Spleen (tissue), 7 donors: ENCODE measurements around the gene CACNA1C.

ENCODE experiments used
- POLR2A ChIP-seq, 3 donors: fragments of 450-650 bp; IDR thresholded peaks; one replicate each; pipeline ENCODE4 v1.5.1; 2017; ENCODE audit warnings: antibody characterized with exemption in 3 of 3, mild to moderate bottlenecking in 1 of 3
- POLR2AphosphoS5 ChIP-seq, 3 donors: sonication (generic); formaldehyde crosslinking; IDR thresholded peaks; one replicate each; pipeline ENCODE4 v1.5.1; 2017; ENCODE audit warnings: antibody characterized with exemption in 3 of 3
- TF ChIP-seq, protein P1 (sequence below), 11 experiments: fragments of 200-600 bp in 7 of 11; fragments of 450-650 bp in 4 of 11; sonication (generic) in 4 of 11; IDR thresholded peaks in 8 of 11; conservative IDR thresholded peaks in 3 of 11; 1 replicate in 7 of 11; 2 replicates in 4 of 11; pipeline versions ENCODE4 v1.4.0 to v1.8.0; 2016 to 2021; ENCODE audit warnings: antibody characterized with exemption in 11 of 11, inconsistent platforms in 4 of 11, mild to moderate bottlenecking in 1 of 11
- donor health status: DM: no; HTN: no; CAD: no; lungs with moderate emphysema.
- donor health status: DM: no; HTN: no; CAD: no.
- donor health status: DM: no; HTN: no; CAD: no.

DNA sequence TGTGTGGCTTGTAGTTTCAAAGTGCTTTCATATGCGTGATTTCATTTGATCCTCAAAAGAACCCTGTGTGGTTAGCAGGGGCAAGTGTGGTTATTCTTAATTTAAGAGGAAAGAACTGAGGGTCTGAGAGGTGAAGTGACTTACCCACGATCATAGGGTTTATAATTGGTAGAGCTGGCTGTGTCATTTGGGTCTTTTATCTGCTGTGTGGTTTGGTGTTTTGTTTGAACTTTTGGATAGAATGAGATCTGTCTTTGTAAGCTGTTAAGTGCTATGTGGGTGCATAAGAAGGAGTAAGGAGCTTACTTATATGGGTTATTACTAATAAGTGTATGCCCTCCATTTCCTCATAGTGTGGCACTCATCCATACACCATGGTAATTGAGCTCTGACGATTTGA, 190.0 kb downstream of the CACNA1C start:
- TF ChIP-seq, protein P1, sequence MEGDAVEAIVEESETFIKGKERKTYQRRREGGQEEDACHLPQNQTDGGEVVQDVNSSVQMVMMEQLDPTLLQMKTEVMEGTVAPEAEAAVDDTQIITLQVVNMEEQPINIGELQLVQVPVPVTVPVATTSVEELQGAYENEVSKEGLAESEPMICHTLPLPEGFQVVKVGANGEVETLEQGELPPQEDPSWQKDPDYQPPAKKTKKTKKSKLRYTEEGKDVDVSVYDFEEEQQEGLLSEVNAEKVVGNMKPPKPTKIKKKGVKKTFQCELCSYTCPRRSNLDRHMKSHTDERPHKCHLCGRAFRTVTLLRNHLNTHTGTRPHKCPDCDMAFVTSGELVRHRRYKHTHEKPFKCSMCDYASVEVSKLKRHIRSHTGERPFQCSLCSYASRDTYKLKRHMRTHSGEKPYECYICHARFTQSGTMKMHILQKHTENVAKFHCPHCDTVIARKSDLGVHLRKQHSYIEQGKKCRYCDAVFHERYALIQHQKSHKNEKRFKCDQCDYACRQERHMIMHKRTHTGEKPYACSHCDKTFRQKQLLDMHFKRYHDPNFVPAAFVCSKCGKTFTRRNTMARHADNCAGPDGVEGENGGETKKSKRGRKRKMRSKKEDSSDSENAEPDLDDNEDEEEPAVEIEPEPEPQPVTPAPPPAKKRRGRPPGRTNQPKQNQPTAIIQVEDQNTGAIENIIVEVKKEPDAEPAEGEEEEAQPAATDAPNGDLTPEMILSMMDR (IDR thresholded peaks at IDR 0.05 in 8 of 11, conservative IDR thresholded peaks at IDR 0.05 in 3 of 11): no peak
- no peak for TF ChIP-seq POLR2AphosphoS5 (IDR thresholded peaks at IDR 0.05)
- no peak for TF ChIP-seq POLR2A (IDR thresholded peaks at IDR 0.05)
